Liver (tissue), 5 donors: ENCODE data around the gene MVB12B. TPM values are rescaled to one million over a fixed set of nuclear protein-coding genes. Genes with fewer than 3 reads are reported as not detected.

Experiments
- polyA plus RNA-seq, 2 donors: library from polyadenylated mRNA; stranded (reverse) in 1 of 2; unstranded in 1 of 2; fragments of 200-250 nt in 1 of 2; fragments of >200 nt in 1 of 2; fragmentation: Nextera tagmentation in 1 of 2; extraction: Ambion mirVana in 1 of 2; gene quantifications; one replicate each; pipeline versions ENCODE4 v1.2.1 to v1.2.3, GENCODE V29; 2013 to 2015
- small RNA-seq: library from RNA; depleted of rRNA; stranded (forward); fragments of <200 nt; gene quantifications from one replicate; pipeline ENCODE3, GENCODE V24; 2014
- total RNA-seq, 2 donors: library from RNA; depleted of rRNA; stranded (reverse); fragments of >200 nt; gene quantifications; one replicate each; pipeline ENCODE4 v1.2.3, GENCODE V29; 2014
- donor health status: healthy.
- donor health status: healthy.
- donor health status: healthy.

Gene MVB12B
- total and polyA plus RNA-seq, 4 donors, result 5.3 to 12.4 (median 8.4) TPM

Small RNA genes lying within 50 kb of the gene (small RNA-seq; reads per million reads assigned to genes)
- 0.35 reads per million, percentile 38 among the genes with 10 or more reads in this experiment for gene RF00108
